Body of pancreas (tissue), 4 donors: ENCODE measurements around the gene PDE7B.

Experiments used
- POLR2A ChIP-seq, 3 donors: fragments of 450-650 bp; IDR thresholded peaks; one replicate each; pipeline ENCODE4 v1.6.1; 2016; ENCODE audit warnings: antibody characterized with exemption in 3 of 3, mild to moderate bottlenecking in 2 of 3
- TF ChIP-seq, protein P1 (sequence below), 7 experiments: fragments of 450-650 bp in 4 of 7; fragments of 200-600 bp in 3 of 7; sonication (generic) in 3 of 7; IDR thresholded peaks; one replicate each; pipeline ENCODE4 v1.5.1; 2016 to 2019; ENCODE audit warnings: antibody characterized with exemption in 7 of 7

DNA sequence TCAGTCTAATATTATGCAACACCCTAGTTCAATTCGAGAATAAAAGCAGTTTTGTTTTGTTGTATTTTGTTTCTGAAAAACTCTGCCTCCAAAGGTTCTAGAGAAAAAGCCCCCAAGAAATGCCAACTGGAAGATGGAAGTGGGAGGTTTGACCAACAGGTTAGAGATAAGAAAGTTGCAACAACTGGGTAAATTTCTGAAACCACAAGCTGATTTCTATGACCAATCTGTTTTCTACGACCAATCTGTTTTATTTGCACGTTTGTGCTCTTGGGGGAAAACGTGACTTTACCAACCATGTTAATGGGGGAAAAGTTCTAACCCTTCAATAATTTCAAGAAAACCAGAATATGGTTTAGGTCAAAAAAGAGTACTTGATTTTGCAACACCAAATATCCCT is 173.2 kb downstream of the PDE7B start:
- TF ChIP-seq, protein P1, sequence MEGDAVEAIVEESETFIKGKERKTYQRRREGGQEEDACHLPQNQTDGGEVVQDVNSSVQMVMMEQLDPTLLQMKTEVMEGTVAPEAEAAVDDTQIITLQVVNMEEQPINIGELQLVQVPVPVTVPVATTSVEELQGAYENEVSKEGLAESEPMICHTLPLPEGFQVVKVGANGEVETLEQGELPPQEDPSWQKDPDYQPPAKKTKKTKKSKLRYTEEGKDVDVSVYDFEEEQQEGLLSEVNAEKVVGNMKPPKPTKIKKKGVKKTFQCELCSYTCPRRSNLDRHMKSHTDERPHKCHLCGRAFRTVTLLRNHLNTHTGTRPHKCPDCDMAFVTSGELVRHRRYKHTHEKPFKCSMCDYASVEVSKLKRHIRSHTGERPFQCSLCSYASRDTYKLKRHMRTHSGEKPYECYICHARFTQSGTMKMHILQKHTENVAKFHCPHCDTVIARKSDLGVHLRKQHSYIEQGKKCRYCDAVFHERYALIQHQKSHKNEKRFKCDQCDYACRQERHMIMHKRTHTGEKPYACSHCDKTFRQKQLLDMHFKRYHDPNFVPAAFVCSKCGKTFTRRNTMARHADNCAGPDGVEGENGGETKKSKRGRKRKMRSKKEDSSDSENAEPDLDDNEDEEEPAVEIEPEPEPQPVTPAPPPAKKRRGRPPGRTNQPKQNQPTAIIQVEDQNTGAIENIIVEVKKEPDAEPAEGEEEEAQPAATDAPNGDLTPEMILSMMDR (IDR thresholded peaks at IDR 0.05): no peak
- no peak for TF ChIP-seq POLR2A (IDR thresholded peaks at IDR 0.05)
